Uterus (tissue), 2 donors: ENCODE results near the gene EPHX1.

ENCODE experiments used
- CTCF ChIP-seq, 4 experiments: fragments of 200-600 bp in 2 of 4; fragments of 450-650 bp in 2 of 4; sonication (generic) in 2 of 4; IDR thresholded peaks; one replicate each; pipeline ENCODE4 v1.5.1; 2016 to 2019; ENCODE audit warnings: antibody characterized with exemption in 4 of 4, mild to moderate bottlenecking in 2 of 4, moderate library complexity in 1 of 4
- POLR2A ChIP-seq, 2 donors: fragments of 450-650 bp; IDR thresholded peaks; one replicate each; pipeline ENCODE4 v1.6.1; 2016; ENCODE audit warnings: antibody characterized with exemption in 2 of 2, mild to moderate bottlenecking in 1 of 2, moderate library complexity in 1 of 2

GRCh38 chr1:225846331-225847310 lies 36.7 kb downstream of the EPHX1 start:
- TF ChIP-seq CTCF (IDR thresholded peaks at IDR 0.05) (no peak), POLR2A (IDR thresholded peaks at IDR 0.05) (no peak)
